HCT116 (cell line): Measurements from ENCODE around the gene FAM111A. TPM values are rescaled to one million over a fixed set of nuclear protein-coding genes. Genes with fewer than 3 reads are reported as not detected.

Experiments used
- ATAC-seq: fragments of 200-7000 bp; cut with Tn5 transposase; 2 replicates; pipeline ENCODE4 v1.9.1; 2020; ENCODE audit warnings: mild to moderate bottlenecking, moderate library complexity
- BruUV-seq: library from RNA; stranded (reverse); fragments of 400-500 nt; replicated peaks from 2 replicates; lab custom pipeline; 2021; lab: Mats Ljungman, UMichigan
- CTCF ChIA-PET: fragments of 300-600 bp; sonication (Branson Sonifier 250); formaldehyde crosslinking; loops from one replicate; lab custom pipeline; 2021; ENCODE audit warnings: antibody characterized with exemption; lab: Charles Lee
- POLR2A ChIA-PET: fragments of 300-600, 350-600 bp; sonication (Branson Sonifier 250); formaldehyde crosslinking; loops from one replicate; lab custom pipeline; 2021; ENCODE audit warnings: antibody characterized with exemption; lab: Charles Lee
- RAD21 ChIA-PET, 2 experiments: fragments of 300-600 bp; sonication (Branson Sonifier 250); formaldehyde crosslinking; loops; one replicate each; lab custom pipeline; 2023; ENCODE audit warnings: low total read pairs in 2 of 2; ENCODE audit not compliant: uncharacterized antibody in 2 of 2, unreplicated experiment in 2 of 2, low non-redundant PET in 1 of 2; lab: Charles Lee
- DNase-seq: peaks from one replicate; pipeline ENCODE4 v3.0.0-alpha.2; 2010; ENCODE audit warnings: low read depth, low spot score
- H2AFZ ChIP-seq: fragments of 200-600 bp; shearing (Covaris generic), sonication (generic); 2 replicates; pipeline ENCODE4 v1.6.1; 2017; ENCODE audit warnings: low read depth, mixed run types, mixed read lengths, antibody characterized with exemption, low read length; ENCODE audit not compliant: poor library complexity, severe bottlenecking
- H3K27ac ChIP-seq: 2 replicates; pipeline ENCODE4 v1.5.1; 2012; ENCODE audit warnings: low read depth, low read length
- H3K27me3 ChIP-seq: fragments of 200-600 bp; sonication (generic); 2 replicates; pipeline ENCODE4 v1.6.1; 2016; ENCODE audit warnings: mixed run types, low read length, mixed read lengths; ENCODE audit not compliant: insufficient read depth
- H3K36me3 ChIP-seq, 2 experiments: fragments of 200-500 bp in 1 of 2; fragments of 200-600 bp in 1 of 2; sonication (Bioruptor generic) in 1 of 2; sonication (generic) in 1 of 2; 2 replicates each; pipeline versions ENCODE4 v1.5.1 to v1.6.1; 2014 to 2016; ENCODE audit warnings: low read length in 2 of 2, inconsistent platforms in 1 of 2, mixed read lengths in 1 of 2, mixed run types in 1 of 2; ENCODE audit not compliant: insufficient read depth in 2 of 2, control insufficient read depth in 1 of 2
- H3K4me1 ChIP-seq, 2 experiments: fragments of 200-600 bp in 1 of 2; sonication (generic) in 1 of 2; 2 replicates each; pipeline versions ENCODE4 v1.5.1 to v1.6.1; 2012 to 2017; ENCODE audit warnings: low read length in 2 of 2, inconsistent platforms in 1 of 2, mild to moderate bottlenecking in 1 of 2, mixed read lengths in 1 of 2, mixed run types in 1 of 2, moderate library complexity in 1 of 2; ENCODE audit not compliant: insufficient read depth in 2 of 2, control insufficient read depth in 1 of 2
- H3K4me2 ChIP-seq: fragments of 200-600 bp; sonication (generic); 2 replicates; pipeline ENCODE4 v1.6.1; 2017; ENCODE audit warnings: mixed run types, low read length, mixed read lengths
- H3K4me3 ChIP-seq, 2 experiments: fragments of 200-600 bp in 1 of 2; sonication (generic) in 1 of 2; replicated peaks in 1 of 2; 2 replicates each; pipeline ENCODE4 v1.5.1; 2011 to 2016; ENCODE audit warnings: low read length in 2 of 2, control low read depth in 1 of 2, low read depth in 1 of 2, mild to moderate bottlenecking in 1 of 2, mixed read lengths in 1 of 2, mixed run types in 1 of 2
- H3K79me2 ChIP-seq: fragments of 200-600 bp; sonication (generic); 2 replicates; pipeline ENCODE4 v1.6.1; 2017; ENCODE audit warnings: mild to moderate bottlenecking, mixed run types, low read length, moderate library complexity, mixed read lengths; ENCODE audit not compliant: insufficient read depth
- H3K9ac ChIP-seq: fragments of 200-600 bp; sonication (generic); 2 replicates; pipeline ENCODE4 v1.6.1; 2016; ENCODE audit warnings: low read length, mixed read lengths
- H3K9me2 ChIP-seq: fragments of 200-600 bp; sonication (generic), shearing (Covaris generic); 2 replicates; pipeline ENCODE4 v1.6.1; 2017; ENCODE audit warnings: mixed run types, mild to moderate bottlenecking, moderate library complexity; ENCODE audit not compliant: insufficient read depth
- H3K9me3 ChIP-seq, 2 experiments: fragments of 200-500 bp in 1 of 2; fragments of 200-600 bp in 1 of 2; sonication (Bioruptor generic) in 1 of 2; sonication (generic) in 1 of 2; 2 replicates each; pipeline ENCODE4 v1.6.1; 2014 to 2017; ENCODE audit warnings: low read length in 2 of 2, mixed read lengths in 2 of 2, inconsistent platforms in 1 of 2, low read depth in 1 of 2, mild to moderate bottlenecking in 1 of 2, mixed run types in 1 of 2, moderate library complexity in 1 of 2; ENCODE audit not compliant: control insufficient read depth in 1 of 2, insufficient read depth in 1 of 2
- H4K20me1 ChIP-seq: fragments of 200-600 bp; sonication (generic), shearing (Covaris generic); 2 replicates; pipeline ENCODE4 v1.6.1; 2017; ENCODE audit warnings: mixed run types, mild to moderate bottlenecking, moderate library complexity; ENCODE audit not compliant: insufficient read depth
- CEBPB ChIP-seq: IDR thresholded peaks from 2 replicates; pipeline ENCODE4 v1.6.1; 2012; ENCODE audit warnings: low read depth
- ELF1 ChIP-seq: IDR thresholded peaks from 2 replicates; pipeline ENCODE4 v1.6.1; 2012; ENCODE audit warnings: low read depth, borderline replicate concordance
- EZH2 ChIP-seq: fragments of 200-600 bp; sonication (generic); IDR thresholded peaks from 2 replicates; pipeline ENCODE4 v1.6.1; 2017; ENCODE audit warnings: antibody characterized with exemption, mixed run types
- ZNF274 ChIP-seq: fragments of 200-500 bp; sonication (Bioruptor generic); IDR thresholded peaks from 2 replicates; pipeline ENCODE4 v1.6.1; 2014; ENCODE audit warnings: mild to moderate bottlenecking, low read depth, low read length, inconsistent platforms
- intact Hi-C: fragments of 100-400 bp; cut with micrococcal nuclease; formaldehyde crosslinking; loops from 2 replicates; pipeline ENCODE4 v1.10.0; 2022
- total RNA-seq: library from RNA; stranded (reverse); gene quantifications from one replicate; pipeline ENCODE4 v1.2.1, GENCODE V29; 2021; ENCODE audit not compliant: unreplicated experiment

The FAM111A gene
- total RNA-seq, 1 experiment from 2014 or later: 30.3 TPM

DNA sequence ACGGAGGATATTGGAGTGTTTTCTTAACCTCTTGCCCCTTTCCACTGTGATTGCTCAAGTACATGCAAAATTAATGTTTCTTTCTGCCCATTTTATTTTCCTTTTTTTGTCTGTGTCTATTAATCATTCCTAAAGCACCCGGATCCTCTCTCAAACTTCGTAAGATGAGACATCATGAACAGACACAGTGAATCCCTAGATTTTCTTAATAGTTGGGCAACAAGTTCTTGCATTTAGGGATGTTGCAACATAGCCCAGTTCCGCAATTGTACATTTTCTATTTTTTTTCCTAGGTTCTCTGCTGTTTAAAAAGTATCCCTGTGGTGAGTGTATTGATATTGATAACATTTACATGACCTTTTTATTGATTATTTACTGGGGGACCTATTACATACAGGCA is 2.9 kb downstream of the FAM111A start:
- RAD21 ChIA-PET: interaction anchor here in 1 of 2 experiments (0.9 kb wide), 1 partner anchor 13 kb away, joined by 3 read pairs; no protein-coding TSS in a partner anchor
- CTCF ChIA-PET: interaction anchor here (1.9 to 7.7 kb wide), 3 partner anchors 10 to 26 kb away, joined by 10 to 59 read pairs (median 16); partner anchors contain the start of gene DTX4
- Histone ChIP-seq H3K27me3 (no peaks in the 10 kb centered on the region), H3K9ac (peak overlapping the region; percentile 61), H3K9me3 (no peaks in the 10 kb centered on the region), H3K4me3 (peak overlapping the region; percentile 55 to 79), H3K79me2 (peaks cover 9% of the 10 kb centered on the region; the same call in 1 of the 2 replicates), H3K27ac (0 out of 2 replicates have a peak overlapping the region, but pooled peaks have one; percentile 75), H2AFZ (no peak overlapping the region), H3K4me2 (peak overlapping the region; percentile 84), H3K9me2 (no peaks in the 10 kb centered on the region), H4K20me1 (no peaks in the 10 kb centered on the region), H3K36me3 (peaks cover 1 to 11% of the 10 kb centered on the region in 2 experiments), H3K4me1 (peaks cover 15 to 34% of the 10 kb centered on the region in 2 experiments)
- TF ChIP-seq CEBPB (0 out of 2 replicates have a peak, but pooled peaks have one; percentile 7), EZH2 (no peak)
- BruUV-seq: TSS peak; percentile 19
- intact Hi-C loops: loop anchor here (10.0 kb wide), 1 partner anchor 221 kb away; no protein-coding TSS in a partner anchor
- DNase-seq: no peak
- POLR2A ChIA-PET: interaction anchor here (1.4 kb wide), 1 partner anchor 12 kb away, joined by 6 read pairs; no protein-coding TSS in a partner anchor
- ATAC-seq: no peak

DNA sequence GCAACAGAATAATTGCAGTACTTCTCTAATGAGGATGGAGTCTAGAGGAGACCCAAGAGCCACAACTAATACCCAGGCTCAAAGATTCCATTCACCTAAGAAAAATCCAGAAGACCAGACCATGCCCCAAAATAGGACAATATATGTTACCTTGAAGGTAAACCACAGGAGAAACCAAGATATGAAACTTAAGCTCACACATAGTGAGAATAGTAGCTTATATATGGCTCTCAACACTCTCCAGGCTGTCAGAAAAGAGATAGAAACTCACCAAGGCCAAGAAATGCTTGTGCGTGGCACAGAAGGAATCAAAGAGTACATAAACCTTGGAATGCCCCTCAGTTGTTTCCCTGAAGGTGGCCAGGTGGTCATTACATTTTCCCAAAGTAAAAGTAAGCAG is 9.1 kb downstream of the FAM111A start:
- no peak overlapping the region for H3K9ac ChIP-seq
- no peak overlapping the region for H3K4me3 ChIP-seq
- ChIA-PET POLR2A (no interaction called here), RAD21 (no interaction called here), CTCF (no interaction called here)
- H3K79me2 ChIP-seq: no peaks in the 10 kb centered on the region
- H3K4me2 ChIP-seq: no peak overlapping the region
- no peak overlapping the region for H3K27ac ChIP-seq
- TF ChIP-seq ZNF274 (no peak), ELF1 (no peak)
- no TSS peak for BruUV-seq
- H3K9me2 ChIP-seq: no peaks in the 10 kb centered on the region
- no peak overlapping the region for H2AFZ ChIP-seq
- H3K27me3 ChIP-seq: no peaks in the 10 kb centered on the region
- DNase-seq (no peak), ATAC-seq (no peak)
- no peaks in the 10 kb centered on the region for H4K20me1 ChIP-seq
- H3K9me3 ChIP-seq: no peaks in the 10 kb centered on the region
- intact Hi-C loops: no loop called here
- peaks cover 3 to 19% of the 10 kb centered on the region in 2 experiments for H3K36me3 ChIP-seq
- no peaks in the 10 kb centered on the region for H3K4me1 ChIP-seq
